HG03095 (cell line): Measurements from ENCODE around the gene CAMK2D.
A peak's percentile ranks its signal among the peaks of the same experiment; 100 is the strongest.

ENCODE experiments used
- ATAC-seq: cut with Tn5 transposase; IDR thresholded peaks from one replicate; pipeline ENCODE4 v1.9.1; 2021; ENCODE audit warnings: moderate library complexity; ENCODE audit not compliant: unreplicated experiment

CAMK2D gene

GRCh38 chr4:113576947-113577678 is 184.4 kb downstream of the CAMK2D start:
- no peak for ATAC-seq

- ATAC-seq: no peak
These were observed 186.1 kb downstream of the CAMK2D start for GRCh38 chr4:113575401-113575800.

GRCh38 chr4:113574636-113575103 is 186.9 kb downstream of the CAMK2D start:
- ATAC-seq: no peak

- no peak for ATAC-seq
These were observed 188.9 kb downstream of the CAMK2D start for GRCh38 chr4:113572620-113573019.

- no peak for ATAC-seq
These were observed 195.3 kb downstream of the CAMK2D start for GRCh38 chr4:113566015-113566795.

- ATAC-seq: no peak
These were observed 195.9 kb downstream of the CAMK2D start for GRCh38 chr4:113565702-113566012.

GRCh38 chr4:113564493-113564892 is 197.0 kb downstream of the CAMK2D start:
- peak; percentile 25 for ATAC-seq

GRCh38 chr4:113563691-113564378 is 197.7 kb downstream of the CAMK2D start:
- no peak for ATAC-seq

- ATAC-seq: no peak
These were observed 199.8 kb downstream of the CAMK2D start for GRCh38 chr4:113561758-113562157.

GRCh38 chr4:113561092-113561491 is 200.4 kb downstream of the CAMK2D start:
- no peak for ATAC-seq

GRCh38 chr4:113560579-113560978 is 201.0 kb downstream of the CAMK2D start:
- no peak for ATAC-seq

- ATAC-seq: no peak
These were observed 201.6 kb downstream of the CAMK2D start for GRCh38 chr4:113559947-113560346.

- no peak for ATAC-seq
These were observed 205.0 kb downstream of the CAMK2D start for GRCh38 chr4:113556382-113557134.

GRCh38 chr4:113555868-113556267 is 205.7 kb downstream of the CAMK2D start:
- ATAC-seq: no peak

- ATAC-seq: no peak
These were observed 208.5 kb downstream of the CAMK2D start for GRCh38 chr4:113553082-113553481.

GRCh38 chr4:113550510-113550909 is 211.0 kb downstream of the CAMK2D start:
- no peak for ATAC-seq

GRCh38 chr4:113548303-113548702 is 213.2 kb downstream of the CAMK2D start:
- ATAC-seq: no peak

GRCh38 chr4:113547487-113548042 is 214.0 kb downstream of the CAMK2D start:
- ATAC-seq: peak; percentile 99

GRCh38 chr4:113541933-113542332 is 219.6 kb downstream of the CAMK2D start:
- ATAC-seq: no peak

GRCh38 chr4:113540859-113541258 is 220.7 kb downstream of the CAMK2D start:
- no peak for ATAC-seq

- ATAC-seq: no peak
These were observed 222.1 kb downstream of the CAMK2D start for GRCh38 chr4:113539408-113539807.
